Kidney epithelial cell (primary cell): ENCODE data around the gene HTR7. TPM values are rescaled to one million over a fixed set of nuclear protein-coding genes. Genes with fewer than 3 reads are reported as not detected.
"Not testable (repeated sequence)": the region's sequence is repeated elsewhere in the genome, so short reads cannot be mapped to it uniquely, and the experiment has no call there.

Source experiments
- DNase-seq: peaks from one replicate; pipeline ENCODE4 v3.0.0-alpha.2; 2010; ENCODE audit warnings: low read depth
- H3K27me3 ChIP-seq: 2 replicates; pipeline ENCODE4 v1.6.0; 2011; ENCODE audit warnings: low read length; ENCODE audit not compliant: control insufficient read depth, insufficient read depth
- H3K36me3 ChIP-seq: 2 replicates; pipeline ENCODE4 v1.5.1; 2011; ENCODE audit warnings: low read length; ENCODE audit not compliant: control insufficient read depth, insufficient read depth
- H3K4me3 ChIP-seq: 2 replicates; pipeline ENCODE4 v1.5.1; 2011; ENCODE audit warnings: low read depth, mild to moderate bottlenecking, control low read depth, low read length
- total RNA-seq: library from RNA; depleted of rRNA; stranded (reverse); fragments of >200 nt; gene quantifications from 2 replicates; pipeline ENCODE4 v1.2.3, GENCODE V29; 2015
- TF ChIP-seq, protein P1 (sequence below): IDR thresholded peaks from 2 replicates; pipeline ENCODE4 v1.5.1; 2011; ENCODE audit warnings: mild to moderate bottlenecking, moderate library complexity, low read length, control low read depth, inconsistent platforms; ENCODE audit not compliant: insufficient read depth, poor library complexity, severe bottlenecking

Gene HTR7
- total RNA-seq, 1 donor from 2014 or later, result 0.17 TPM

DNA sequence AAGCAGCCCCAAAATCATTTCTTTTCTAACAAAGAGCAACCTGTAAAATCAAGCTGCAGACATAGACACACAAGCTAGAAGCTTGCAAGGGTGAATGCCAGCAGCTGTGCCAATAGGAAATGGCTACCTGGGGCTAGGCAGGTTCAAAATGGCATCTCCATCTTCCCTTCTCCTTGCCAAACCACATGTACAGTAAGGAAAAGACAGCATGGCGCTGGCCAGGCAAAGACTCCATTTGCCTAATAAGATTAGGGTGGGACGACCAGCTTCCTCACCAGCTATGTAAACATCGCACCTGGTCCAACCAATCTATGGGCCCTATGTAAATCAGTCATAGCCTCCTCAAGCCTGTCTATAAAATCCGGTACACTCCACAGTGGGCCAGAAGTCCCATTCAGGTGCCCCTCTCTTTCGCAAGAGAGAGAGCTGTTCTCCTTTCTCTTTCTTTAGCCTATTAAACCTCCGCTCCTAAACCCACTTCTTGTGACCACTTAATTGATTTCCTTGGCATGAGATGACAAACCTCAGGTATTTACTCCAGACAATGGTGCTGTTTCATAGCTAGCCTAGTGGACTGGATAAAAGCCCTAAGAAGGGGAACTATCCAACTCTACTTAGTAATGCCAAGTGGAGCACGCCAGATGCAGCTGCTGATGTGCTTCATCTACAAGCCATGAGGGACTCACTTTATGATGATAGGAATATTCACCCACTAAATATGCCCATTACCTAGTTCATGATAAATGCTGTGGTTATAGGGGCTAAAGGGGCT lies 44.1 kb downstream of the HTR7 start:
- no peaks in the 10 kb centered on the region for H3K36me3 ChIP-seq
- H3K27me3 ChIP-seq, result no peaks in the 10 kb centered on the region
- H3K4me3 ChIP-seq, result no peak overlapping the region
- TF ChIP-seq, protein P1, sequence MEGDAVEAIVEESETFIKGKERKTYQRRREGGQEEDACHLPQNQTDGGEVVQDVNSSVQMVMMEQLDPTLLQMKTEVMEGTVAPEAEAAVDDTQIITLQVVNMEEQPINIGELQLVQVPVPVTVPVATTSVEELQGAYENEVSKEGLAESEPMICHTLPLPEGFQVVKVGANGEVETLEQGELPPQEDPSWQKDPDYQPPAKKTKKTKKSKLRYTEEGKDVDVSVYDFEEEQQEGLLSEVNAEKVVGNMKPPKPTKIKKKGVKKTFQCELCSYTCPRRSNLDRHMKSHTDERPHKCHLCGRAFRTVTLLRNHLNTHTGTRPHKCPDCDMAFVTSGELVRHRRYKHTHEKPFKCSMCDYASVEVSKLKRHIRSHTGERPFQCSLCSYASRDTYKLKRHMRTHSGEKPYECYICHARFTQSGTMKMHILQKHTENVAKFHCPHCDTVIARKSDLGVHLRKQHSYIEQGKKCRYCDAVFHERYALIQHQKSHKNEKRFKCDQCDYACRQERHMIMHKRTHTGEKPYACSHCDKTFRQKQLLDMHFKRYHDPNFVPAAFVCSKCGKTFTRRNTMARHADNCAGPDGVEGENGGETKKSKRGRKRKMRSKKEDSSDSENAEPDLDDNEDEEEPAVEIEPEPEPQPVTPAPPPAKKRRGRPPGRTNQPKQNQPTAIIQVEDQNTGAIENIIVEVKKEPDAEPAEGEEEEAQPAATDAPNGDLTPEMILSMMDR, result no peak
- DNase-seq, result no peak

DNA sequence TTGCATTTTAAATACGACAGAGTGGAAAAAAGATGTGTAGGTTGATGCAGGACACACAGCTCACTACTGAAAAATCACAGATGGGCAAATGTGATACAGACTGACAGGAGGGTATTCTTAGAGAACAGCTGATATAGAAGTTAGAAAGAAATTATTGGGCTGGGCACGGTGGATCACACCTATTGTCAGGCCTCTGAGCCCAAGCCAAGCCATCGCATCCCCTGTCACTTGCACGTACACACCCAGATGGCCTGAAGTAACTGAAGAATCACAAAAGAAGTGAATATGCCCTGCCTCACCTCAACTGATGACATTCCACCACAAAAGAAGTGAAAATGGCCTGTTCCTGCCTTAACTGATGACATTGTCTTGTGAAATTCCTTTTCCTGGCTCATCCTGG lies 50.7 kb downstream of the HTR7 start:
- DNase-seq, H3K27me3 ChIP-seq, H3K36me3 ChIP-seq, H3K4me3 ChIP-seq: not testable (repeated sequence)

DNA sequence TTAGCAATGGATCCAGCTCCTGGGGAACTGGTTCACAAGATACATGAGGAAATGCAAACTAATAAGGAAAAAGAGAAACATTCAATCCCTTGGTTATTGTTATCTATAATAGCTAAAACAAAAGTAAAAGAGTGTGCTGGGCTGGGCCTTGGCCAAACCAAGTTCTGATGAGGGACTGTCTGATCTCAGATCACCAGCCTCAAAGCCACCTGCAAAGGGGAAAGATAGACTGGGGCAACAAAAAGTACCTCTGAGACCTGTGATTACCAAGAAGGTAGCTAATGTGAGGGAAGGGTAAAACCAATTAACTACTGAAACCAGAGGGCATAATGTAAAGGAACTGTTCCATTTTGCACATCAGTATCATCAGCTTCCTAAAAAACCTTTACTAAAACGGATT lies 51.2 kb downstream of the HTR7 start:
- H3K27me3 ChIP-seq, result no peaks in the 10 kb centered on the region
- H3K36me3 ChIP-seq, result no peaks in the 10 kb centered on the region
- TF ChIP-seq, protein P1, result no peak
- no peak overlapping the region for H3K4me3 ChIP-seq
- DNase-seq, result no peak

DNA sequence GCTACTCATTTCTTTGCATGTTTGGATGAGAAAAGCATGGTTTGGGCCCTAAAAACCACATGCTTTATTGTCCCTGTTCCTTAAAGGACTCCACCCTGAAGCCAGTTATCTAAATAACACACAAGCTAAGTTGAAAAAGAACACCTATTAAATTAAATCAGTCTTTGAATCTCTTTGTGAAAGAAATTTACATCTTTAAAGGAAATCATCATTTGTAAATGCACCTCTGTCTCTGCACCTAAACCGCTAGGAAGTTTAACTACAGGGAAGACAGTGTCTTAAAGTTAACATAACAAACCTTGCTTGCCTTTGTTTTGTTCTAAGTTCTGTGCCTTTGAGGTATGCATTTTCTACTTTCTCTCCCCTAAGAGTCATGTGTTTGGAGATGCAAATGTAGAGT lies 52.6 kb downstream of the HTR7 start:
- H3K4me3 ChIP-seq, result no peak overlapping the region
- no peaks in the 10 kb centered on the region for H3K27me3 ChIP-seq
- TF ChIP-seq, protein P1, result no peak
- DNase-seq, result no peak
- H3K36me3 ChIP-seq, result no peaks in the 10 kb centered on the region

DNA sequence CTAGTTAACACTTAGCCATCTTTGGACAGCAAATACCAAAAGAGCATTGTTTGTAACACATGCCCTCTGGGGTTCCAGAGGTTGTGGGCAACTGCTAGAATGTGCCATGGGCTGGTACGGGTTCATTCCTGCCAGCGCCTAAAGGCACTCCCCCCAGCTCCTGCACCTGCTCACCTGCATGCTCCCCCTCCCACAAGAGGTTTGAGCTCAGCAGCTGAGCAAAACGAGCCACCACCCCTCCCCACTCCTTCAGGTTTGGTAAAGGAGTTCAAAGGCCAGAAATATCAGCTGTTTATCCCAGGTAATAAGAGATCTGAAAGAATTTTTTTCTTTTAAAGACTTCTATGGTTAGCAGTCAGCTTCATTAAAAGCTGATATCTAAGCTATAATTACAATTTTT lies 53.5 kb downstream of the HTR7 start:
- Histone ChIP-seq H3K27me3 (no peaks in the 10 kb centered on the region), H3K36me3 (no peaks in the 10 kb centered on the region), H3K4me3 (no peak overlapping the region)
- no peak for DNase-seq
- TF ChIP-seq, protein P1, result no peak

DNA sequence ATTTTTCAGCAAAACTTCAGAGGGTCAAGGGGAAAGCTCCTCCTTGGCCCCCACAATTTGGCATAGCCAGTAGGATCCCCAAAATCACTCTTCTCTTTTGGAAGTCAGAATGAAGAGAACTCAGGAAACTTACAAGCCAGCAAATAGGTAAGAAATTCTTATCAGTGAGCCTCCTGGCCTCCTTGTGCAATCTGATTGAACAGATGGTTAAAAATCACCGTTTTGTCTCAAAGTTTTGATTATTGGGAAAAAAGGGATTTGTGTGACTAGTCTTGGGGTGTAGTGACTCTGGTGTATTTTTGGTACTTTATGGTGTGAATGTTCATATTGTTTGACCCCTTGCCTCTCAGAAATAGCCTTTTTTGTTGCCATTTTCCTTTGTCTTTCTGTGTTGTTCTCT lies 56.2 kb downstream of the HTR7 start:
- H3K36me3 ChIP-seq, result no peaks in the 10 kb centered on the region
- TF ChIP-seq, protein P1, result no peak
- DNase-seq, result no peak
- H3K27me3 ChIP-seq, result no peaks in the 10 kb centered on the region
- H3K4me3 ChIP-seq, result no peak overlapping the region
